NCI-H146 treated with DMSO at 0.1 percent for 48 hours (cell line): ENCODE results near the gene UBE2M.
"Not testable (repeated sequence)": the region's sequence is repeated elsewhere in the genome, so short reads cannot be mapped to it uniquely, and the experiment has no call there.

Experiments
- DNase-seq: peaks from one replicate; lab custom pipeline; 2025; ENCODE audit not compliant: unreplicated experiment; lab: John Stamatoyannopoulos, UW

The UBE2M gene

GRCh38 chr19:58542641-58543372, 15.6 kb downstream of the UBE2M start:
- not testable (repeated sequence) for DNase-seq

- DNase-seq, result not testable (repeated sequence)
Measured at GRCh38 chr19:58539169-58539559, 19.2 kb downstream of the UBE2M start.

- peak; percentile 98 for DNase-seq
Measured at GRCh38 chr19:58538257-58539168, 19.9 kb downstream of the UBE2M start.

GRCh38 chr19:58536852-58537798, 21.3 kb downstream of the UBE2M start:
- DNase-seq, result no peak

- DNase-seq, result no peak
Measured at GRCh38 chr19:58535857-58536256, 22.6 kb downstream of the UBE2M start.

GRCh38 chr19:58531034-58531840, 27.2 kb downstream of the UBE2M start:
- DNase-seq, result no peak

GRCh38 chr19:58529405-58529804, 29.0 kb downstream of the UBE2M start:
- DNase-seq, result no peak

GRCh38 chr19:58522709-58523108, 35.7 kb downstream of the UBE2M start:
- no peak for DNase-seq

- DNase-seq, result no peak
Measured at GRCh38 chr19:58521651-58522050, 36.8 kb downstream of the UBE2M start.

GRCh38 chr19:58520257-58520599, 38.2 kb downstream of the UBE2M start:
- no peak for DNase-seq

GRCh38 chr19:58519355-58520256, 38.8 kb downstream of the UBE2M start, which contains the start of gene ZBTB45:
Gene ZBTB45 (minus strand): TSS chr19:58519810. CDS start chr19:58517673, 2,137 bp downstream.
- DNase-seq, result peak; percentile 98

- peak; percentile 77 for DNase-seq
Measured at GRCh38 chr19:58519087-58519354, 39.4 kb downstream of the UBE2M start.

- no peak for DNase-seq
Measured at GRCh38 chr19:58518256-58519086, 39.9 kb downstream of the UBE2M start.

GRCh38 chr19:58516964-58517833, 41.2 kb downstream of the UBE2M start:
- no peak for DNase-seq

GRCh38 chr19:58516246-58516836, 42.1 kb downstream of the UBE2M start:
- DNase-seq, result no peak

- no peak for DNase-seq
Measured at GRCh38 chr19:58515259-58515658, 43.2 kb downstream of the UBE2M start.

- no peak for DNase-seq
Measured at GRCh38 chr19:58514564-58515022, 43.8 kb downstream of the UBE2M start.
